SK-N-DZ (cell line): ENCODE data around the gene KLF14. TPM values are rescaled to one million over a fixed set of nuclear protein-coding genes. Genes with fewer than 3 reads are reported as not detected.
"Not testable (repeated sequence)": the region's sequence is repeated elsewhere in the genome, so short reads cannot be mapped to it uniquely, and the experiment has no call there.

ENCODE experiments used
- DNase-seq: peaks from one replicate; pipeline ENCODE4 v3.0.0-alpha.2; 2015; ENCODE audit warnings: low spot score
- polyA plus RNA-seq, 2 experiments: library from polyadenylated mRNA; depleted of rRNA; stranded (reverse); fragments of >200 nt; gene quantifications; 2 replicates each; pipeline ENCODE4 v1.2.3, GENCODE V29; 2014

Gene KLF14
- polyA plus RNA-seq (2014; cell fraction: cytosol; rRNA removed) = not detected in 2 replicates
- not detected in 2 replicates for polyA plus RNA-seq (2014; cell fraction: nucleus; rRNA removed)

GRCh38 chr7:130733931-130734814, at the start of gene KLF14:
KLF14 (minus strand) TSS chr7:130734207; CDS start chr7:130734033, 174 bp downstream.
- no peak for DNase-seq

- DNase-seq = no peak
Observed at GRCh38 chr7:130781346-130781745, 47.3 kb upstream of the KLF14 start.

- no peak for DNase-seq
Observed at GRCh38 chr7:130777426-130777825, 43.4 kb upstream of the KLF14 start.

- not testable (repeated sequence) for DNase-seq
Observed at GRCh38 chr7:130772456-130772855, 38.4 kb upstream of the KLF14 start.

- no peak for DNase-seq
Observed at GRCh38 chr7:130768854-130769253, 34.8 kb upstream of the KLF14 start.

- DNase-seq = not testable (repeated sequence)
Observed at GRCh38 chr7:130764569-130764968, 30.6 kb upstream of the KLF14 start.

DNA sequence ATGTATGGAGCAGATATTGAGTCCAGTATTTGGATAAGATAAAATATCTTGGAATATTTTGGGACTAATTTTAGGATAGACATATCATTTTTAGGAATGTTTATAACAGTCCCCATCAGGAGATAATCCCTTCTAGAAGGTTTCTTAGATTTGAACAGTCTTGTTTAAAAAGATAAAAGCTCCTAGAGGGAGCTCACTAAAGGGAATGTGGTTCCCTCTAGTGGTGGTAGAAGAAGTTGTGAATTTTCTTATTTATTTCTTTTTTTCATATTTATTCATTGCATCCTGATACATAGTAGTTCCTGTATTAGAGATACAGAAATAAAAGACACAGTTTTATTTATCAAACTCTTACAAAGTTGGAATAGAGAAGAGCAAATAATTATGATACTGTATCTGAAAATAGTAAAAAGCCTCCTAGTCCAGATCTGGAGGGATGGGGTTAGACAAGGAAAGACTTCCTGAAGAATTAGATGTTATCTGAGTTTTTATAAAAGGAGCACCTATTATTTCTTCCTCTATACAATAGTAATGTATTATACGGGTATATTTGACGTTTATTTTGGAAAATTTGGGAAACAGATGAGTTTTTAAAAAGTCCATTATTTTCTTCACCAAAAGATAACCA, 24.5 kb upstream of the KLF14 start:
- peak; percentile 52 for DNase-seq

GRCh38 chr7:130756316-130756715, 22.3 kb upstream of the KLF14 start:
- DNase-seq = no peak

DNA sequence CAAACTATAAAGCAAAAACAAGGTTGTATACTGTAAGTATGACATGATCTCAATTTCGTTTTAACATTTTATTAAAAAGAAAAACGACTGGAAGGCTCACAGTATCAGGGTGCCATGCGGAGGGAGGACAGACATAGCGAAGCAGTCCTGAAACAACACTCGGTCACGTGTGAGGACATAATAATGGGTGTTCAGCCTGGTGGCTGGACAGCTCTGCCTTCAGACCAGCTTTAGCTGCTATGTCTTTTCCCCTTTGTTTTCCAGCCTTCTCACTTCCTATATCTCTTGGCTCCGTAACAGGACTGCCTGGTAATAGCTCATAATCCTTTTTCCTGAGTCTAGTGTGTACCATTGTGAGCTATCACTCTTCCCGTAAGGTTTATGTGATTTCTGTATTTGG, 18.4 kb upstream of the KLF14 start:
- no peak for DNase-seq

DNA sequence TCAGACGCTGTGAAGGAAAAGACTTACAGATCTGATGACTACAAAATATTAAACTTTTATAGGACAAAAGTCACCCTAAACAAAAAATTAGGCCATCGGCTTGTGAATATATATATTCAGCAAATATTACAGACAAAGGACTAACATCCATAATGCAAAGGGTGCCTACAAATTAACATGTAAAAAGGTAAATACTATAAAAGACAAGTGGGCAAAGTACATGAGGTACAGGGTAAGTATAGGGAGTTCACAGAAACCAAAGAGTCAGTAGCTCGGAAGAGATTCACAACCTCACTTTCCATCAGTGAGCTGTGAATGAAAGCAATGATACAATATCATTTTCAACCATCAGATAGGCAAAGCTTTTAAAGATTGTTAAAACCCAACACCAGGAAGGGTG, 16.7 kb upstream of the KLF14 start:
- DNase-seq = no peak

GRCh38 chr7:130748531-130749389, 14.8 kb upstream of the KLF14 start:
- no peak for DNase-seq

GRCh38 chr7:130741331-130741995, 7.5 kb upstream of the KLF14 start:
- no peak for DNase-seq

- DNase-seq = no peak
Observed at GRCh38 chr7:130740606-130741005, 6.6 kb upstream of the KLF14 start.

DNA sequence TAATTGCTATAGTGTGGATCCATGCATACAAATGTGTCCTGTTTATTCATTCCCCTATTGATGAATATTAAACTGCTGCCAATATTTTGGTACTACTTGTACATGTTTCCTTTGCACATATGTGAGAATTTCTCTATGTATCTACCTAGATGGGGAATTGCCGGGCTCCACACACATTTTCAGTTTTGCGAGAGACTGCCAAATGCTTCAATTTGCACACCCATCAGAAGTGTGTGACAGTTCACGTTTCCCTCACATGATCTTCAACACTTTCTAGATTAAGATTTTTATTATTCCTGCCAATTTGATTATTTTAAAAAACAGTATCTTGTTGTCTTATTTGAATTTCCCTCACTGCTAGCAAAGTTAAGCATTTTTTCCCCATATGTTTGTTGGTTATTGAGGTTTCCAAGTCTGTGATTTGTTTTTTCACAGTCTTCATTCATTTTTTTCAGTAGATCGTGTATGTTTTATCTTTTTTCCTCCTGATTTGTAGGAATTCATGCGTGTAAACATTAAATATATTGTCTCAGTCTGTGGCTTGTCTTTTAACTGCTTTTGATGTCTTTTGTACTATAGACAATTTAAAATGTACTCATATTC, 2.4 kb upstream of the KLF14 start:
- DNase-seq = no peak

GRCh38 chr7:130734815-130735716, 1.1 kb upstream of the KLF14 start:
- no peak for DNase-seq

DNA sequence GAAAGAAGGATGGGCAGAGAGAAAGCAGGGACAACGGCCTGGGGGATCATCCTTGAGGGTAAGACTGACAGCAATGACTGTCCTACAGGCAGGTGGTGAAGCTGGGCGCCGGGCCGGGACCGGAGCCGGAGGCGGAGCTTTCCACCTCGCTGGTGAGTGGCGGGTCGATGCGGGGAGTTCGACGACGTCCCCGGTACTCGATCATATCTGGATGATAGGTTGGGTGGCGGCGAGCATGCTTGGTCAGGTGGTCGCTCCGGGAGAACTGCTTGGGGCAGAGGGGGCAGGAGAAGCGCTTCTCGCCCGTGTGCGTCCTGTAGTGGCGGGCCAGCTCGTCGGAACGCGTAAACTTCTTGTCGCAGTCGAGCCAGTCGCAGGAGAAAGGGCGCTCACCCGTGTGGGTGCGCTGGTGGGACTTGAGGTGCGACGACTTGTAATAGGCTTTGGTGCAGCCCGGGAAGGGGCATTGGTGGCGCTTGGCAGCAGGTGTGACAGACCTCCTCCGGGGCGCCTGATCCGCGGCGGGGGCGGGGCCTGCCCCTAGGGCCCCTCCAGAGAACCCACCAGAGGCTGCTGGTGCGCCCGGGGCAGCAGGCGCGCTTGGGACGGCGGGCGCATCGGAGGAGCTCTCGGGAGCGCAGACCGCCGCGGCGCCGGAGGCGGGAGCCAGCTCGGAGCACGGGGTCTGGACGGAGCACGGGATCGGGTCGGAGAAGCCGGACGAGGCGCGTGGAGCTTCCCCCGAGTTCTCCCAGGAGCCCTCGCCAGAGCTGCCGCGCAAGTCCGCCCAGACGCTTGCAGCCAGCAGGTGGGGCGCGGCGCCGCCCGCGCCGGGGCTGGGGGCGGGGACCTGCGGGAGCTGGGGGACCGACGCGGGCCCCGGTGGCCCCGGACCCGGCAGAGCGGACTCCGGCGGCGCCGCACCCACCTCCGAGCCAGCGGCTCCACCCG, 752 bp downstream of the KLF14 start:
- DNase-seq = no peak

DNA sequence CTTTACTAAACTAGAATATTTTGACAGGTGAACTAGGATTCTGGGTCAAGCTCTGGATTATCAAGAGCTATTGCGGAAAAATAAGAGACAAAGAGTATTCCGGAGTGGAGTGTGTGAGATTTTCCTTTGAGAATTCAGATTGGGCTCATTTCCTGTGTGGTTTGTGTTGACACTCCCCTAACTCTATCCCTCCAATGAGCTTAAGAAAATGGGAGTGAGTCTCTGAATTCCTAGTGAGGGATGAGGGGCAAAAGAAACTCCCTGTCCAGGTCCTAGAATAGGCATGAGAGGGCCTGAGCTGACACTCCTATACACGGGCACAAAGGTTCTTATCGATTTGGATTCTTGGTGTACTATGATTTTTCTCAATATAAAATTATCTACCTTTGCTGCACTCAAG, 10.2 kb downstream of the KLF14 start:
- no peak for DNase-seq

GRCh38 chr7:130721486-130722277, 12.3 kb downstream of the KLF14 start:
- peak; percentile 66 for DNase-seq
